ENCODE measurements around the gene SYTL3.

DNA sequence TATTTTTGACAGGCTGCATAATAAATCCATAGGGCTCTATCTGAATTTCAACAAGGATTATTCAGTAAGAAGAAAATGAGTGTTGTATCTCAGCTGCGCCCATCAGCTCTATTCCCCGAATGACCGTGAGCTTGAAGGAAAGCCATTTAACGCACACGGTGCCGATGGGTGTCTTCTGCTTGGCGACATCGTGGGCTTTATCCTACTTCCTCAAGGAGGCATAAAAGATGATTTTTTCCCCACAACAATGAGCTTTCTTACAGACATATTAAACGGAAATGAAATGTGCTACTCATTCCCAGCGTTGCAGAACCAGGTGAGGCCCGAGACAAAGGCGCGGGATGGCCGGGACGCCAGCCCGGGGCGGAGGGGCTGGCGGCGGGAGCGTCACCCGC is 6.0 kb upstream of the SYTL3 start:
- TF ChIP-seq GATA3 (IDR thresholded peaks at IDR 0.05; ENCODE audit: low read depth, low read length) (no peak), GATA2 (IDR thresholded peaks at IDR 0.05; ENCODE audit: low read depth, low read length) (no peak)

All from SH-SY5Y (cell line).